HG03432 (cell line): ENCODE data around the gene TXNIP.

Experiments used
- ATAC-seq: cut with Tn5 transposase; IDR thresholded peaks from one replicate; pipeline ENCODE4 v1.9.1; 2021; ENCODE audit warnings: mild to moderate bottlenecking, moderate library complexity; ENCODE audit not compliant: unreplicated experiment

The TXNIP gene

GRCh38 chr1:146012703-146013558, 16.6 kb upstream of the TXNIP start:
- ATAC-seq: no peak

GRCh38 chr1:146010126-146010738, 13.9 kb upstream of the TXNIP start:
- no peak for ATAC-seq

GRCh38 chr1:146007489-146008133, 11.2 kb upstream of the TXNIP start:
- no peak for ATAC-seq

- ATAC-seq: no peak
Observed at GRCh38 chr1:146001709-146002108, 5.3 kb upstream of the TXNIP start.

GRCh38 chr1:145999321-146000024, 3.1 kb upstream of the TXNIP start:
- ATAC-seq: no peak

- ATAC-seq: no peak
Observed at GRCh38 chr1:145997718-145998023, 1.3 kb upstream of the TXNIP start.

GRCh38 chr1:145997016-145997717, 788 bp upstream of the TXNIP start:
- ATAC-seq: peak; percentile 31

- ATAC-seq: no peak
Observed at GRCh38 chr1:145995964-145996432, 381 bp downstream of the TXNIP start.

- no peak for ATAC-seq
Observed at GRCh38 chr1:145995148-145995881, 1.1 kb downstream of the TXNIP start.

GRCh38 chr1:145994391-145995120, 1.8 kb downstream of the TXNIP start:
- ATAC-seq: no peak

GRCh38 chr1:145993618-145994390, 2.6 kb downstream of the TXNIP start:
- no peak for ATAC-seq

GRCh38 chr1:145992958-145993617, 3.3 kb downstream of the TXNIP start:
- no peak for ATAC-seq

- ATAC-seq: no peak
Observed at GRCh38 chr1:145992502-145992936, 3.9 kb downstream of the TXNIP start.

GRCh38 chr1:145991735-145992412, 4.5 kb downstream of the TXNIP start:
- no peak for ATAC-seq

- ATAC-seq: no peak
Observed at GRCh38 chr1:145990249-145990855, 6.0 kb downstream of the TXNIP start.

- ATAC-seq: no peak
Observed at GRCh38 chr1:145988773-145989172, 7.6 kb downstream of the TXNIP start.

GRCh38 chr1:145987926-145988325, 8.5 kb downstream of the TXNIP start:
- no peak for ATAC-seq
